GM12878 (cell line): ENCODE results near the gene MAST1. TPM values are rescaled to one million over a fixed set of nuclear protein-coding genes. Genes with fewer than 3 reads are reported as not detected.
A peak's percentile ranks its signal among the peaks of the same experiment; 100 is the strongest.

ENCODE experiments used
- BHLHE40 ChIP-seq, 2 experiments: fragments of 450-650 bp in 1 of 2; IDR thresholded peaks; 2 replicates each; pipeline ENCODE4 v1.6.1; 2011 to 2017; ENCODE audit warnings: low read depth in 2 of 2, borderline replicate concordance in 1 of 2, improper control_type of control experiment in 1 of 2, low read length in 1 of 2, mild to moderate bottlenecking in 1 of 2
- EP300 ChIP-seq, 2 experiments: fragments of 150-350 bp in 1 of 2; IDR thresholded peaks; 2 replicates each; pipeline ENCODE4 v1.6.1; 2011 to 2012; ENCODE audit warnings: low read depth in 2 of 2, low read length in 2 of 2, borderline replicate concordance in 1 of 2, improper control_type of control experiment in 1 of 2, inconsistent platforms in 1 of 2; ENCODE audit not compliant: control insufficient read depth in 1 of 2
- GATAD2B ChIP-seq: fragments of 450-650 bp; conservative IDR thresholded peaks from 2 replicates; pipeline ENCODE4 v1.6.1; 2017; ENCODE audit warnings: low read depth, mild to moderate bottlenecking, moderate library complexity
- IKZF1 ChIP-seq: fragments of 450-650 bp; conservative IDR thresholded peaks from 2 replicates; pipeline ENCODE4 v1.6.1; 2017; ENCODE audit warnings: antibody characterized with exemption, mild to moderate bottlenecking
- NRF1 ChIP-seq: conservative IDR thresholded peaks from 2 replicates; pipeline ENCODE4 v1.6.1; 2011; ENCODE audit warnings: mild to moderate bottlenecking, low read depth, low read length, improper control_type of control experiment
- RELB ChIP-seq: fragments of 450-650 bp; IDR thresholded peaks from 2 replicates; pipeline ENCODE4 v1.6.1; 2017; ENCODE audit warnings: low read depth, mild to moderate bottlenecking, moderate library complexity
- RUNX3 ChIP-seq: IDR thresholded peaks from 2 replicates; pipeline ENCODE4 v1.6.1; 2012; ENCODE audit warnings: low read length, inconsistent platforms
- SMC3 ChIP-seq: IDR thresholded peaks from 2 replicates; pipeline ENCODE4 v1.6.1; 2011; ENCODE audit warnings: low read length, improper control_type of control experiment, borderline replicate concordance
- ZNF622 ChIP-seq: fragments of 450-650 bp; IDR thresholded peaks from 2 replicates; pipeline ENCODE4 v1.6.1; 2017; ENCODE audit warnings: mild to moderate bottlenecking, inconsistent platforms
- ZSCAN29 ChIP-seq: fragments of 450-650 bp; IDR thresholded peaks from 2 replicates; pipeline ENCODE4 v1.6.1; 2017; ENCODE audit warnings: mild to moderate bottlenecking, moderate library complexity
- polyA plus RNA-seq, 11 experiments: library from polyadenylated mRNA; depleted of rRNA in 4 of 11; unstranded in 6 of 11; stranded (reverse) in 5 of 11; fragments of >200 nt; fragmentation: Nextera tagmentation in 4 of 11; fragmentation: Illumina TruSeq in 1 of 11; extraction: Ambion mirVana in 4 of 11; extraction: Trizol in 1 of 11; gene quantifications; 1 replicate in 1 of 11; 2 replicates in 10 of 11; pipeline versions ENCODE4 v1.2.1 to v1.2.3, GENCODE V29; 2011 to 2016; ENCODE audit warnings: inconsistent platforms in 2 of 11, missing spikeins in 2 of 11, low read depth in 1 of 11
- total RNA-seq, 4 experiments: library from RNA; depleted of rRNA in 3 of 4; stranded (reverse); fragments of >200 nt in 3 of 4; fragmentation: Illumina TruSeq in 1 of 4; extraction: Trizol in 1 of 4; gene quantifications; 2 replicates each; pipeline versions ENCODE4 v1.2.1 to v1.2.3, GENCODE V29; 2013 to 2021
- TF ChIP-seq, protein P1 (sequence below): fragments of 450-650 bp; IDR thresholded peaks from 2 replicates; pipeline ENCODE4 v1.6.1; 2017; ENCODE audit warnings: mild to moderate bottlenecking, moderate library complexity

The MAST1 gene
- total and polyA plus RNA-seq, 10 of the 15 experiments (the other 5 are each of a cell fraction or from before 2014, with no cell fraction given), result 0.08 to 0.79 (median 0.44) TPM; not detected in 1

DNA sequence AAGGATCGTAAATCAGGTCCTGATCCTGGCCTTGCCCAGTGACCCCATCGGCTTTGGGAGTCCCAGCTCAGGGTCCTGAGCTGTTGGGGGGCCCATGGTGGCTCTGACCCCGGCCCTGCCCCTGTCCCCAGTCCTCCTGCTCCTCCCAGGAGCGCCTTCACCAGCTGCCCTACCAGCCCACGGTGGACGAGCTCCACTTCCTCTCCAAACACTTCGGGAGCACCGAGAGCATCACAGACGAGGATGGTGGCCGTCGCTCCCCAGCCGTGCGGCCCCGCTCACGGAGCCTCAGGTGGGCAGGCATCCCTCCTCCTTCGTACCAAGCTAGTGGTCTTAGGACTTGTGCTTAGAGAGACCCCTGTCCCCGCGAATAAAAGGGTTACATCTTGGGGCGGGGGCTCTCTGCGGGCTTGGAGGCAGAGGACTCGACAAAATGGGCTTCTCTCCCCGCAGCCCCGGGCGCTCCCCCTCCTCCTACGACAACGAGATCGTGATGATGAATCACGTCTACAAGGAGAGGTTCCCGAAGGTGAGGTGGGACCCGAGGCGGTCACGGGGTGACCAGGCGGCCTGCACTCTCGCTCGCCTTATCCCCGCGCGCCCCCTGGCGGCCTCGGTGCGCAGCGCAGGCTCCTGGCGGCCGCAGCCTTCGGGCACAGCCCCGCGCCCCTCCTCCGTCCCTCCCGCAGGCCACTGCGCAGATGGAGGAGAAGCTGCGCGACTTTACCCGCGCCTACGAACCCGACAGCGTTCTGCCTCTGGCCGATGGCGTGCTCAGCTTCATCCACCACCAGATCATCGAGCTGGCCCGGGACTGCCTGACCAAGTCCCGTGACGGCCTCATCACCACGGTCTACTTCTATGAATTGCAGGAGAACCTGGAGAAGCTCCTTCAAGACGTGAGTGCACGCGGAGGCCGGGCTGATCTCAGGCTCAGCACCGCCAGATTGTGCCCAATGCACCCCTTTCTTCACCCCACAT, 9.1 kb downstream of the MAST1 start (continued):
- TF ChIP-seq, protein P1, sequence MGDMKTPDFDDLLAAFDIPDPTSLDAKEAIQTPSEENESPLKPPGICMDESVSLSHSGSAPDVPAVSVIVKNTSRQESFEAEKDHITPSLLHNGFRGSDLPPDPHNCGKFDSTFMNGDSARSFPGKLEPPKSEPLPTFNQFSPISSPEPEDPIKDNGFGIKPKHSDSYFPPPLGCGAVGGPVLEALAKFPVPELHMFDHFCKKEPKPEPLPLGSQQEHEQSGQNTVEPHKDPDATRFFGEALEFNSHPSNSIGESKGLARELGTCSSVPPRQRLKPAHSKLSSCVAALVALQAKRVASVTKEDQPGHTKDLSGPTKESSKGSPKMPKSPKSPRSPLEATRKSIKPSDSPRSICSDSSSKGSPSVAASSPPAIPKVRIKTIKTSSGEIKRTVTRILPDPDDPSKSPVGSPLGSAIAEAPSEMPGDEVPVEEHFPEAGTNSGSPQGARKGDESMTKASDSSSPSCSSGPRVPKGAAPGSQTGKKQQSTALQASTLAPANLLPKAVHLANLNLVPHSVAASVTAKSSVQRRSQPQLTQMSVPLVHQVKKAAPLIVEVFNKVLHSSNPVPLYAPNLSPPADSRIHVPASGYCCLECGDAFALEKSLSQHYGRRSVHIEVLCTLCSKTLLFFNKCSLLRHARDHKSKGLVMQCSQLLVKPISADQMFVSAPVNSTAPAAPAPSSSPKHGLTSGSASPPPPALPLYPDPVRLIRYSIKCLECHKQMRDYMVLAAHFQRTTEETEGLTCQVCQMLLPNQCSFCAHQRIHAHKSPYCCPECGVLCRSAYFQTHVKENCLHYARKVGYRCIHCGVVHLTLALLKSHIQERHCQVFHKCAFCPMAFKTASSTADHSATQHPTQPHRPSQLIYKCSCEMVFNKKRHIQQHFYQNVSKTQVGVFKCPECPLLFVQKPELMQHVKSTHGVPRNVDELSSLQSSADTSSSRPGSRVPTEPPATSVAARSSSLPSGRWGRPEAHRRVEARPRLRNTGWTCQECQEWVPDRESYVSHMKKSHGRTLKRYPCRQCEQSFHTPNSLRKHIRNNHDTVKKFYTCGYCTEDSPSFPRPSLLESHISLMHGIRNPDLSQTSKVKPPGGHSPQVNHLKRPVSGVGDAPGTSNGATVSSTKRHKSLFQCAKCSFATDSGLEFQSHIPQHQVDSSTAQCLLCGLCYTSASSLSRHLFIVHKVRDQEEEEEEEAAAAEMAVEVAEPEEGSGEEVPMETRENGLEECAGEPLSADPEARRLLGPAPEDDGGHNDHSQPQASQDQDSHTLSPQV, result peak; percentile 70; the same call in 1 of the 2 replicates
- TF ChIP-seq NRF1 (no peak), EP300 (IDR thresholded peaks at IDR 0.05; ENCODE audit: borderline replicate concordance in 1 of 2, control insufficient read depth in 1 of 2, low read depth in 2 of 2, low read length in 2 of 2) (no peak), IKZF1 (peak; percentile 55), ZNF622 (no peak), SMC3 (peak; percentile 91), RUNX3 (peak; percentile 24; the same call in 1 of the 2 replicates), GATAD2B (peak; percentile 36; the same call in 1 of the 2 replicates), ZSCAN29 (no peak), RELB (no peak), BHLHE40 (IDR thresholded peaks at IDR 0.05; ENCODE audit: borderline replicate concordance in 1 of 2, low read depth in 2 of 2, low read length in 1 of 2) (peak; percentile 55 to 79)
